ENCODE data around the gene PARVB.

The PARVB gene

DNA sequence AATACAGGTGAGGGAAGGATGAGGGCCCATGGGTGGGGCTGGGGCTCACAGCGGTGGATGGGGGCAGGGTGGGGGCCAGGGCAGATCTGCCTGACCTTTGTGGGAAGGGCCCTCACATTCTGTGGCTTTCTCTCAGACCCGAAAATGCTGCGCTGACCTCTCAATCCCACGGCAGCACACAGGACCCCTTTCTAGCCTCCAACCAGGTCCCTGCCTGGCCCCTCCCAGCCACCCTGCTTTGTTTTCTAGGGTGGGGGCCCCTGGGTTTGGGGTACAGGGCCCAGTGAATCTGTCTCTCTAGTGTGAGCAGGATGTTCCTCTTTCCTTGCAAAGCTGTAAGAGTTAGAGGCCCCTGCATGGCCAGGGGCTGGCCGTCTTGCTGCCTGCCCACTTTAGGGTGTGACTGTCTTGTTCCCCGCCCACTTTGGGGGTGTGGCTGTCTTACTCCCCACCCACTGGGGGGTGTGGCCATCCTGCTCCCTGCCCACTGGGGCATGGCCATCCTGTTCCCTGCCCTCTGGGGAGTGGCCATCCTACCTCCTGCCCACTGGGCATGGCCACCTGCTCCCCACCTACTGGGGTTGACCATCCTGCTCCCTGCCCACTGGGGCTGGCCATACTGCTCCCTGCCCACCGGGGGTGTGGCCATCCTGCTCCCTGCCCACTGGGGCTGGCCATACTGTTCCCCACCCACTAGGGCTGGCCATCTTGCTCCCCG lies 168.2 kb downstream of the PARVB start:
- ATAC-seq (no peak), DNase-seq (ENCODE audit: low spot score in 2 of 2) (peak; percentile 33 to 75)
- Mint-ChIP-seq H3K36me3 (peaks cover 12% of the 10 kb centered on the region), H3K4me3 (peak overlapping the region; percentile 16), H3K4me1 (peaks cover 48% of the 10 kb centered on the region), H3K27ac (peak overlapping the region; percentile 63), H3K9me3 (no peaks in the 10 kb centered on the region)

DNA sequence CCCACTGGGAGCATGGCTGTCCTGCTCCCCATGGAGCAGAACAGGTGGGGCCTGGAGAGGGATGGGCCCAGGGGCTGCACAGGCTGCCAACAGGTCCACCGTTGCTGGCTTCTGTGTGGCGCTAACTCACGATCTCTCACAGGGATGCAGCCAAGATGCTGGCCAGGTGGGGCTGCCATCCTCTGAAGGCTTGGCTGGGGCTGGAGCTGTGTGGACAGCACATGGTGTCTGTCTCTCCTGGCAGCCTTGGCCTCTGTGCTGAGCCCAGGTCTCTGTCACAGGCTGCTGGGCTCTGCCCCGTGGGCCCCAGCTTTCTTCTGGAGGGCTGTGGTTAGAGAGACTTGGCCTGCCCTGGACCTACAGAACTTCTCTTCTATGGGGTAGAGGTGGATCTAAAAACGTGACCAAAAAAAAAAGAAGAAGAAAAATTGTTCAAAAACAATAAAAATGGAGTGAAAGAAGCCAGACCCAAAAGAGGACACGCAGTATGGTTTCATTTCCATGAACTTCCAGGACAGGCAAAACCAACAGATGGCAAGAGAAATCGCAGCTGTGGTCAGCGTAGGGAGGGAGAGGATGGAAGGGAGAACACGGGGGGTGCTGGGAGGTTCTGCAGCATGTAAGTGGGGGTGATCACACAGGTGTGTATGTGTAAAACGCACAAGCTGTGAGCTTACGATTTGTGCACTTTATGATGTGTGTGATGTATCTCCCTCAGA lies 168.9 kb downstream of the PARVB start:
- ATAC-seq (no peak), DNase-seq (ENCODE audit: low spot score in 2 of 2) (no peak)
- H3K27ac Mint-ChIP-seq, result peak overlapping the region; percentile 49
- H3K9me3 Mint-ChIP-seq, result no peaks in the 10 kb centered on the region
- H3K4me3 Mint-ChIP-seq, result peak overlapping the region; percentile 45
- H3K36me3 Mint-ChIP-seq, result peaks cover 13% of the 10 kb centered on the region
- H3K4me1 Mint-ChIP-seq, result peaks cover 45% of the 10 kb centered on the region

DNA sequence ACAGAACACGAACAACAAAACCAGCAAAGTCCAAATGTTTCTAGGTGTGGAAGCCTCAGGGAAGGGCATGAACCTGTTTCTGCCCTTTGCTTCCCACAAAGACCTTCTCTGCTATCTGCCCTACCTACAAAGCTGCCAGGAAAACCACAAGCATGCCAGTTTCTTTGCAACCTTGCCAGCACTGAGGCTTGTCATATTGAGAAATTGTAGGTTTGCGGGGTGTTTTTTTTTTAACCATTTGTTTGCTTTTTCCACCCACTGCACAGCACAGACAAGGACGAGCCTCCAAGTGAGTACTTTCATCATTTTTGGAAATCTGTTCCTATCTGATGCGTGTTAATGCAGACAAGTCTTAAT lies 169.4 kb downstream of the PARVB start:
- ATAC-seq (peak; percentile 53), DNase-seq (ENCODE audit: low spot score in 2 of 2) (no peak)
- peak overlapping the region; percentile 45 for H3K4me3 Mint-ChIP-seq
- H3K9me3 Mint-ChIP-seq, result no peaks in the 10 kb centered on the region
- peaks cover 18% of the 10 kb centered on the region for H3K36me3 Mint-ChIP-seq
- peaks cover 47% of the 10 kb centered on the region for H3K4me1 Mint-ChIP-seq
- H3K27ac Mint-ChIP-seq, result peak overlapping the region; percentile 49

DNA sequence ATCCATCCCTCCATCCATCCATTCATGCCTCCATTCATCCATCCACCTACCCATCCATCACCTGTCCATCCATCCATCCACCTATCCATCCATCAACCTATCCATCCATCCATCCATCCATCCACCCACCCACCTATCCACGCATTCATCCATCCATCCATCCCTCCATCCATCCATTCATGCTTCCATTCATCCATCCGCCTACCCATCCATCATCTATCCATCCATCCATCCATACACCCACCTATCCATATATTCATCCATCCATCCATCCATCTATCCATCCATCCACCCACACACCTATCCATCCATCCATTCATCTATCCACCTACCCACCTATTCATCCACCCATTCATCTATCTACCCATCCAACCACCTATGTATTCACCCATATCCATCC lies 170.5 kb downstream of the PARVB start:
- Mint-ChIP-seq H3K36me3 (peaks cover 28% of the 10 kb centered on the region), H3K4me1 (peaks cover 57% of the 10 kb centered on the region), H3K27ac (no peak overlapping the region)

DNA sequence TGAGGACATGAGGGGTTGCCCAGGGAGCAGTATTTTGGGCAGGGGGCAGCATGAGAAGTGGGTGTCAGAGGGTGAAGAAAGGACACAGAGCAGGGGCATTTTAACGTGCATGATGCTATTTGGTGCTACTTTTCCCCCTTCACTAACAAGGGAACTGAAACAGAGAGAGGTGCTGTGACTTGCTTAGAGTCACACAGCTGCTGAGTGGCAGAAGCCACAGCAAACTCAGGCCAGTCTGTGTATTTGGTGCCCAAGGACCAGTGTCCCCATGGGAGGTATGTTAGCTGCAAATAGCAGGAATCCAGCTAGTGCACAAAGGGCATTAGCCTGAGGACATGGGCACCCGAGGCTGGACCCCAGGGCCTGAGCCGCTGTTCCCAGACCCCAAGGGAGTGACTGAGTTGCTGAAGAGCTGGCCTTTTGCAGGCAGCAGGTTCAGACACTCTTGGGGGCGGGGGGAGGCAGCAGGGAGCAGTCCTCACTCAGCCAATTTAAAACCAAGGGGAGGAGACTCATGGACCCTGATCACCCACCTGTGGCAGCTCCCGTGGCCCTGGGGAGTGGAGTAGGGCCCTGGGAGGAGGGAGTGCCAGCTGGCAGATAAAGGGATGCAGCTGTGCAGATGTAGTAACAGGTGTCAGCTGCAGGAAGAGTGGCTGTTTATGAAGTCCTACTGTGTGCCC lies 171.2 kb downstream of the PARVB start:
- peaks cover 31% of the 10 kb centered on the region for H3K36me3 Mint-ChIP-seq
- no peak overlapping the region for H3K27ac Mint-ChIP-seq
- ATAC-seq (no peak), DNase-seq (ENCODE audit: low spot score in 2 of 2) (no peak)
- H3K4me1 Mint-ChIP-seq, result peaks cover 65% of the 10 kb centered on the region
- no peaks in the 10 kb centered on the region for H3K9me3 Mint-ChIP-seq
- H3K4me3 Mint-ChIP-seq, result no peak overlapping the region

More for the DNA sequence above, 170.5 kb downstream of the PARVB start:
- Mint-ChIP-seq H3K4me3 (no peak overlapping the region), H3K9me3 (no peaks in the 10 kb centered on the region)
- DNase-seq (ENCODE audit: low spot score in 2 of 2) (no peak), ATAC-seq (no peak)

DNA sequence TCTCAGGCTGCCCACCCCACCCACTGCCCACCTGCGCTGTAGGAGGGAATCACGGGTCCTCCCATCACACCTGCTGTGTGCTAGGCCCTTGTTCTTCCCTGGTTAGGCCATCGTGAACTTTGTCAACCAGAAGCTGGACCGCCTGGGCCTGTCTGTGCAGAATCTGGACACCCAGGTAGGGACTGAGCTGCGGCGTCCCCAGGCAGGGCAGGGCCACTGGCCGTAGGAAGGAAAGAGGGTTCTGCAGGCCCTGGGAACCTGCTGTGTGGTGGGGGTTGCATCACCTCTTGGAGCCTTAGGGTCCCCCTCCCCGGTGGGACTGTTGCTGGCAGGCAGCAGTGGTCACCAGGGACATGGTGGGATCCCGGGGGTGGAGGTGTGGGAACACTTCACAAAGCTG lies 172.1 kb downstream of the PARVB start:
- no peak for ATAC-seq
- peaks cover 31% of the 10 kb centered on the region for H3K36me3 Mint-ChIP-seq
- no peak for DNase-seq (ENCODE audit: low spot score in 2 of 2)
- H3K9me3 Mint-ChIP-seq, result no peaks in the 10 kb centered on the region
- H3K27ac Mint-ChIP-seq, result no peak overlapping the region
- peaks cover 61% of the 10 kb centered on the region for H3K4me1 Mint-ChIP-seq
- H3K4me3 Mint-ChIP-seq, result no peak overlapping the region

DNA sequence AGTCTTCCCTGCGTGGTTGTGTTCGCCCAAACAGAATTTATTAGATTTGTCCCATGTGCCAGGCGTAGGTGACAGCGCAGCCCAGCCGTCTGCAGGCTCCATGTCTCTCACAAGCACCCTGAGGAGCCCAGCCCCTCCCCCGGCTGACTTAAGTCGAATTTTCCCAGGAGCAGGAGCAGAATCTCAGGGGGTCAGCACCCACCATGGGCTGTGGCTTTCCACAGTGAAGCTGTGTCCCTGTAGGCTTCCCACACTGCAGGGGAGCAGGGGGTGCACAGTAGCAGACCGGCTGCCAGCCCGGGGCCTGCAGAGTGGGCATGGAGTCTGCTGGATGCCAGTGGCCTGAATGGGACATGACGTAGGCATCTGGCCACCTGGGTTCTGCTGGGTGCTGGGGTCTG lies 172.6 kb downstream of the PARVB start:
- ATAC-seq (no peak), DNase-seq (ENCODE audit: low spot score in 2 of 2) (no peak)
- Mint-ChIP-seq H3K27ac (no peak overlapping the region), H3K36me3 (peaks cover 31% of the 10 kb centered on the region), H3K9me3 (no peaks in the 10 kb centered on the region), H3K4me1 (peaks cover 56% of the 10 kb centered on the region), H3K4me3 (no peak overlapping the region)

DNA sequence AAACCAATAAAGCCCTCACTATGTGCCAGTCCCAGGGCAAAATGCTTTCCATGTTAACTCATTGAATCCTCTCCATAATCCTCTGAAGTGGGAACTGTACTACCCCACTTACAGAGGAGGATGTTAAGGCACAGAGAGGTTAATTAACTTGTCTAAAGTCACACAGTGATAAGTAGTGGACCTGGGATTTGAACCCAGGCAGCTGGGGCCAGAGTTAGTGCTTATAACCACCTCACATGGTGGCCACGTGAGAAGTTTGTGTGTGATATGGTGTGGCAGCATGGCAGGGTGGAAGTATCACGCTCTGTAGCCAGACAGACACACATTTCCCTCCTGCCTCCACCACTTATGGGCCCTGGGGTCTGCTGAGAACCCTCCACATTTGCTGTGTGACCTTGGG lies 173.2 kb downstream of the PARVB start:
- DNase-seq (ENCODE audit: low spot score in 2 of 2) (no peak), ATAC-seq (no peak)
- H3K4me1 Mint-ChIP-seq, result peaks cover 56% of the 10 kb centered on the region
- no peak overlapping the region for H3K4me3 Mint-ChIP-seq
- no peak overlapping the region for H3K27ac Mint-ChIP-seq
- peaks cover 31% of the 10 kb centered on the region for H3K36me3 Mint-ChIP-seq
- no peaks in the 10 kb centered on the region for H3K9me3 Mint-ChIP-seq

DNA sequence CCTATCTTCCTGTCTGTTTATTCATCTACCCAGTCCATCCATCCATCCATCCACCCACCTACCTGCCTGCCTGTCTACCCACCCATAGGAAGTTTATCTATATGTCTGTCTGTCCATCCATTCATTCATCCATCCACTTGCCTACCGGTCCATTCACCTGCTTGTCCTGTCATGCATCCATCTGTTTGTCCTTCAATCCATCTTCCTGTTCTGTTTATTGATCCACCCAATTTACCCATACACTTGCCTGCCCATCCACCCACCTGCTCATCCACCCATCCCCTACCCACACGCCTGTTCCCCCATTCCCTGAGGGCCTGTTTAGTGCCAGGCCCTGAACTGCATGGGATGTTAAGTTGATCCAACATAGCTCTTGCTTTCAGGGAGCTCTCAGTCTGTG lies 175.1 kb downstream of the PARVB start:
- H3K27ac Mint-ChIP-seq, result peak overlapping the region; percentile 26
- H3K9me3 Mint-ChIP-seq, result no peaks in the 10 kb centered on the region
- H3K4me3 Mint-ChIP-seq, result no peak overlapping the region
- DNase-seq (ENCODE audit: low spot score in 2 of 2) (no peak), ATAC-seq (no peak)
- peaks cover 37% of the 10 kb centered on the region for H3K4me1 Mint-ChIP-seq
- H3K36me3 Mint-ChIP-seq, result peaks cover 37% of the 10 kb centered on the region

DNA sequence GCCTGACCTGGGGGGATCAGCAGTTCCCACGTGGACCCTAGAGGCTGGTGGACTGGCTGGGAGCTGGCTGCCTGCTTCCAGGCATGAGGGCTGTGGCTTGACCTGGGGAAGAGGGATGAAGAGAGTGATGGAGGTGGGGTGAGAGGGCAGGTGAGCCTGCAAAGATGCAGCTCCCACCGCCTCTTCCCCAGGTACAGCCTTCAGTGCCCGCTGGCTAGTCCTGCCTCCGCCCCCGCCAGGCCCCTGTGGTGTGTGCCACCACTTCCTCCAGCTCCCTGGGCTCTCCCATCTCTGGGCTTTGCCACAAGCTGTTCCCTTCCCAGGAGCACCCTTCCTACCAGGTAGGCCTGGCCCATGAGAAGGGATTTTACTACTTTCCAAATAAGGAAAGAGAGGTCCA lies 175.8 kb downstream of the PARVB start:
- H3K27ac Mint-ChIP-seq, result peak overlapping the region; percentile 26

DNA sequence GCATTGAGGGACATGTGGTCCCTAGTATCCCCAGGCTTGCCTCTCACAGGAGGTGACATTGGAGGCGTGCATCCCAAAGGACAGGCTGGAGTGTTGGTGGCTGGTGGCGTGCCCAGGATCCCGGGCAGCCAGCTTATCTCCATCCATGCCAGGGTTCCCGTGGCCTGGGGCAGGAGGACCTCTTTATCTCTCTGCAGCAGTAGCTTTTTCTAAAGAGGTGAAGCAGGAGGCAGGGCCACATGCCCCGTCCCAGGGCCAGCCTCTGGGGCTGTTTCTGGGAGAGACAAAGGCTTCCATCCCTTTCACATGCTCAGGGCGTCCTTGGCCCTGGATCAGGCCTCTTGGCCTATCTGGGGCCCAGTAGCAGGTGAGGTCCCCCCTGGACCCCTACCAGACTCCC lies 176.3 kb downstream of the PARVB start:
- H3K27ac Mint-ChIP-seq, result peak overlapping the region; percentile 26
- no peak overlapping the region for H3K4me3 Mint-ChIP-seq
- peaks cover 26% of the 10 kb centered on the region for H3K4me1 Mint-ChIP-seq
- peaks cover 27% of the 10 kb centered on the region for H3K36me3 Mint-ChIP-seq
- H3K9me3 Mint-ChIP-seq, result no peaks in the 10 kb centered on the region
- ATAC-seq (no peak), DNase-seq (ENCODE audit: low spot score in 2 of 2) (no peak)

More for the DNA sequence above, 175.8 kb downstream of the PARVB start:
- no peaks in the 10 kb centered on the region for H3K9me3 Mint-ChIP-seq
- no peak overlapping the region for H3K4me3 Mint-ChIP-seq
- ATAC-seq (no peak), DNase-seq (ENCODE audit: low spot score in 2 of 2) (no peak)
- H3K4me1 Mint-ChIP-seq, result peaks cover 30% of the 10 kb centered on the region
- H3K36me3 Mint-ChIP-seq, result peaks cover 30% of the 10 kb centered on the region

DNA sequence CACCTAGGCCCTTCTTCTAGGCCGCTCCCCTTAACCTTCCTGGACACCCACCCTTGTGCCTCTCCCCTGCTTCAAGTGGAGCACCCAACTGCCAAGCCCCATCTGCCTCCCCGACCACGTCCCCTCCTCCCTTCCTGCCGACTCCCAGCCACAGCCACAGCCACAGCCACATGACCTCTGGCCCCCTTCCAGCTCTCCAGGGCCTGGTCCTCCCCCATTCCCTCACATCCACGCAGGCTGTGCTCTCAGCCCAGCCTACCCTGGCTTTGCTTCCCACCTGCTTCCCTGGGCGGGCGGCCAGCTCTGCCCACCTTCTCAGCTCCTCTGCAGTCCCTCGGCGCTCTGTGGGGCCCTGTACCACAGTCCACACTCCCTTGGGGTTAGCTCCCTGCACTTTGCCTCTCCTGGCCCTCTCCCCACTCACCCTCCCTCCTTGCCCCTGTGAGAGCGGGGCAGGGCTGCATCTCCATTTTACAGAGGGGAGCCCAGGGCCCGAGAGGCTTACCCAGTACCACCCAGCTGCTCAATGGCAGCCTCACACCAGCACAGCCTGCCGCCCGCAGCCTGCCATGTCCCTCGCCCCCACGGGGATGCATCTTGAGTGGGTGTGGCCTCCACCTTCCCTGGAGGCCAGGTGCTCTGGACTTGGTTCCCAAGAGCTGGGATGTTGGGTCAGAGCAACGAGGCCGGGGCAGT lies 176.9 kb downstream of the PARVB start:
- H3K4me3 Mint-ChIP-seq, result no peak overlapping the region
- DNase-seq (ENCODE audit: low spot score in 2 of 2) (no peak), ATAC-seq (no peak)
- peak overlapping the region; percentile 26 for H3K27ac Mint-ChIP-seq
- no peaks in the 10 kb centered on the region for H3K9me3 Mint-ChIP-seq
- H3K36me3 Mint-ChIP-seq, result peaks cover 27% of the 10 kb centered on the region
- peaks cover 26% of the 10 kb centered on the region for H3K4me1 Mint-ChIP-seq

DNA sequence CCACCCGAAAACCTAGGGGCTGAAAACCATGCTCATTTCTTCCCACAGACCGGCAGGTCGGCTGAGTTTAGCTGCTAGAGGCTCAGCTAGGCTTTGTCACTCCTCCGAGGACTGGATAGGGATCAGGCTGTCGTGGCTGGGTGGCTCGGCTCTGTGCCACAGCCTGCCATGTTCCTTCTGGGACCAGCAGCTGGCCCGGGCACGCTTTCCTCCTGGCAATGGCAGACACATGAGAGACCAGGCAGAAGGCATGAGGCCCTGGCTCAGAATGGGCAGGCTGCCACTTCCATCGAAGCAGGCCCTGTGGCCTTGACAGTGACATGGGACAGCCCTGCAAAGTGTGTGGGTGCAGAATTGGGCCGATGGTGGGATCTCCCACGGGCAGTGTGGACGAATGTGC lies 177.6 kb downstream of the PARVB start:
- ATAC-seq (no peak), DNase-seq (ENCODE audit: low spot score in 2 of 2) (no peak)
- Mint-ChIP-seq H3K4me3 (no peak overlapping the region), H3K4me1 (peaks cover 26% of the 10 kb centered on the region), H3K27ac (peak overlapping the region; percentile 26), H3K9me3 (no peaks in the 10 kb centered on the region), H3K36me3 (peaks cover 27% of the 10 kb centered on the region)

DNA sequence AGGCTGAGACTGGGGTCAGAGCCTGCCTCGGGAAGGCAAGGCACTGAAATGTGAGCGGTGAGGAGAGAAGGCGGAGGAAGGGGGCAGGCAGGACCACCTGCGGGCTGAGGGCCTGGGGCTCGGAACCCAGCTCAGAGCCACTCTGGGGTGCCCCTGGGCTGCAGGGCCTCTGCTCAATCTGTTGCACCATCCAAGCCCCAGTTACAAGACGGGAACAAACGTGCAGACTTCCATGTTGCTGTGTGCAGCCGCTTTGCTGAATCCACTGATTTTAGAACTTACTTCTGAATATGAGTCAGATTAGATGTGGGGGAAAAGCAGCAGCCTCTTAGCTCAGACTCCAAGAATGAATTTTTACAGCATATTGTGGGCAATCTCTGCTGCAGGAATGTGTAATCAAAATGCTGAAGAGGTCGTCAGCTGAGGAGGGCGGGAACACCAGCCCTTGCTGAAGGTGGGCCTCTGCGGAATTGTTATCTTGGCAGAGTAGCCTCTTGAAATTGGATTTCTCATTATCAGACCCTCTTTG lies 178.2 kb downstream of the PARVB start:
- H3K27ac Mint-ChIP-seq, result peak overlapping the region; percentile 26
- H3K36me3 Mint-ChIP-seq, result peaks cover 27% of the 10 kb centered on the region
- ATAC-seq (no peak), DNase-seq (ENCODE audit: low spot score in 2 of 2) (no peak)
- H3K4me1 Mint-ChIP-seq, result peaks cover 26% of the 10 kb centered on the region
- H3K9me3 Mint-ChIP-seq, result no peaks in the 10 kb centered on the region
- H3K4me3 Mint-ChIP-seq, result no peak overlapping the region

DNA sequence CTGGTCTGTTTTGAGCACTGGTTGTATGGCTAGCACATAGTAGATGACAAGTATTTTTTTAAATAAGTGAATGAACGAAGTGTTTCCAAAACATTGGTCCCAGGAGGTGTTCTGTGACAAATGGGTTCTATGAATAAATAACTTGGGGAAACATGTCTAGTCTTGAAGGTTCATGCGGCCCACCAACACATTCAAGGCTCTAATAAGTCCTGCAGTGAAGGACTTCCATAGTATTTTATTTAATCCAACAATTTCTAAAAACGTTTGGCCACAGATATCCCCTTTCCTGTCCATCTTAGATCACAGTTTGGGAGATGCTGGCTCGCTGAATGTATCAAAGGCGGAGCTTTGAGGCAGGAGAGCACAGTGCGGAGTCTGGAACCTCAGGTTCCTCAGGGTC lies 179.1 kb downstream of the PARVB start:
- no peaks in the 10 kb centered on the region for H3K9me3 Mint-ChIP-seq
- peak overlapping the region; percentile 26 for H3K27ac Mint-ChIP-seq
- peaks cover 24% of the 10 kb centered on the region for H3K36me3 Mint-ChIP-seq
- H3K4me1 Mint-ChIP-seq, result peaks cover 32% of the 10 kb centered on the region
- DNase-seq (ENCODE audit: low spot score in 2 of 2) (no peak), ATAC-seq (no peak)
- H3K4me3 Mint-ChIP-seq, result no peak overlapping the region
